Chondrocyte (in vitro differentiated cells): ENCODE data around the gene UGT1A1. TPM values are rescaled to one million over a fixed set of nuclear protein-coding genes. Genes with fewer than 3 reads are reported as not detected.

ENCODE experiments used
- DNase-seq: peaks from one replicate; pipeline ENCODE4 v3.0.0; 2021; ENCODE audit warnings: mixed read lengths, low spot score
- H3K27ac Mint-ChIP-seq: one replicate; pipeline ENCODE4 v1.8.0; 2021; ENCODE audit warnings: mild to moderate bottlenecking, moderate library complexity, mixed read lengths; ENCODE audit not compliant: unreplicated experiment
- H3K27me3 Mint-ChIP-seq: 2 replicates; pipeline ENCODE4 v1.8.0; 2021; ENCODE audit warnings: low read depth, mixed read lengths
- H3K36me3 Mint-ChIP-seq: 2 replicates; pipeline ENCODE4 v1.8.0; 2021; ENCODE audit warnings: low read depth, mixed read lengths
- H3K4me1 Mint-ChIP-seq: 2 replicates; pipeline ENCODE4 v1.8.0; 2021; ENCODE audit warnings: low read depth, mild to moderate bottlenecking, mixed read lengths
- H3K4me3 Mint-ChIP-seq: one replicate; pipeline ENCODE4 v1.8.0; 2021; ENCODE audit warnings: mild to moderate bottlenecking, moderate library complexity, mixed read lengths; ENCODE audit not compliant: unreplicated experiment
- H3K9me3 Mint-ChIP-seq: 2 replicates; pipeline ENCODE4 v1.8.0; 2021; ENCODE audit warnings: low read depth, mixed read lengths
- total RNA-seq: library from RNA; stranded (reverse); gene quantifications from 3 replicates; pipeline ENCODE4 v1.2.1, GENCODE V29; 2021
- TF ChIP-seq, protein P1 (sequence below): fragments of 200-600 bp; sonication (generic); IDR thresholded peaks from 2 replicates; pipeline ENCODE4 v1.5.0; 2021; ENCODE audit warnings: antibody characterized with exemption, mild to moderate bottlenecking, moderate library complexity

The UGT1A1 gene
- total RNA-seq, 1 donor from 2014 or later: not detected

- no peak overlapping the region for H3K4me3 Mint-ChIP-seq
- DNase-seq: no peak
- peaks cover 5% of the 10 kb centered on the region for H3K9me3 Mint-ChIP-seq
- H3K4me1 Mint-ChIP-seq: peaks cover 4% of the 10 kb centered on the region
- TF ChIP-seq, protein P1, sequence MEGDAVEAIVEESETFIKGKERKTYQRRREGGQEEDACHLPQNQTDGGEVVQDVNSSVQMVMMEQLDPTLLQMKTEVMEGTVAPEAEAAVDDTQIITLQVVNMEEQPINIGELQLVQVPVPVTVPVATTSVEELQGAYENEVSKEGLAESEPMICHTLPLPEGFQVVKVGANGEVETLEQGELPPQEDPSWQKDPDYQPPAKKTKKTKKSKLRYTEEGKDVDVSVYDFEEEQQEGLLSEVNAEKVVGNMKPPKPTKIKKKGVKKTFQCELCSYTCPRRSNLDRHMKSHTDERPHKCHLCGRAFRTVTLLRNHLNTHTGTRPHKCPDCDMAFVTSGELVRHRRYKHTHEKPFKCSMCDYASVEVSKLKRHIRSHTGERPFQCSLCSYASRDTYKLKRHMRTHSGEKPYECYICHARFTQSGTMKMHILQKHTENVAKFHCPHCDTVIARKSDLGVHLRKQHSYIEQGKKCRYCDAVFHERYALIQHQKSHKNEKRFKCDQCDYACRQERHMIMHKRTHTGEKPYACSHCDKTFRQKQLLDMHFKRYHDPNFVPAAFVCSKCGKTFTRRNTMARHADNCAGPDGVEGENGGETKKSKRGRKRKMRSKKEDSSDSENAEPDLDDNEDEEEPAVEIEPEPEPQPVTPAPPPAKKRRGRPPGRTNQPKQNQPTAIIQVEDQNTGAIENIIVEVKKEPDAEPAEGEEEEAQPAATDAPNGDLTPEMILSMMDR: no peak
- peaks cover 2% of the 10 kb centered on the region for H3K36me3 Mint-ChIP-seq
- no peak overlapping the region for H3K27ac Mint-ChIP-seq
- H3K27me3 Mint-ChIP-seq: peaks cover 11% of the 10 kb centered on the region
Measured at GRCh38 chr2:233798335-233799086, 38.4 kb downstream of the UGT1A1 start.

DNA sequence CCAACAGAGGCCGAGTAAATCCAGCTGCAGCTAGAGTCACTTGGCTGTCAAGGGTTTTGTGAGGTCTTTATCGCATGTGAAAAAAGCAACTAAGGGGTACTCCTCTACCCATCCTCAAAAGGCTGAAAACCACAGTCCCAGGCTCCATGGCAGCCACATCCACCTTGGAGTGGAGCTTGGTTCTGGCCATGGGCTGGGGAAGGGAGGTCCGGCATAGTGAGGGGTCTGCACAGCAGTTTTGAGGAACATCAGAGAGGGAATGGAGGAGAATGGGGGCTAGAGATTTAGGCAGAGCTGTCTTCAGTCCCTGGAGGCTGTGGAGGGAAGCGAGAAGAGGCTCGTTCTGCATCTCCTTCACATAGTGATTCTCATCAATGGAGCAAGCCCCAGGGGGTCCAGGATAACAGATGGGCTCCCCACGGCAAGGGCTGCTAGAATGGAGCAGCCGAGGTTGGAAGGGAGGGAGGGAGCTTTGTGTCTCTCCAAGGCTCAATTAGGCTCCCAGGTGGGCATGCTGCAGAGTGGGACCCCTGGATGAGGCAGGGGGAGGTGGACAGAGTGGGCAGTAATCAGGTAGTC lies 39.1 kb downstream of the UGT1A1 start:
- H3K4me3 Mint-ChIP-seq: no peak overlapping the region
- peaks cover 12% of the 10 kb centered on the region for H3K27me3 Mint-ChIP-seq
- peaks cover 2% of the 10 kb centered on the region for H3K36me3 Mint-ChIP-seq
- H3K27ac Mint-ChIP-seq: no peak overlapping the region
- peaks cover 4% of the 10 kb centered on the region for H3K4me1 Mint-ChIP-seq
- H3K9me3 Mint-ChIP-seq: peaks cover 5% of the 10 kb centered on the region
- TF ChIP-seq, protein P1: no peak
- DNase-seq: no peak

- TF ChIP-seq, protein P1: no peak
- H3K36me3 Mint-ChIP-seq: peaks cover 2% of the 10 kb centered on the region
- H3K4me3 Mint-ChIP-seq: no peak overlapping the region
- peaks cover 5% of the 10 kb centered on the region for H3K9me3 Mint-ChIP-seq
- no peak for DNase-seq
- peaks cover 4% of the 10 kb centered on the region for H3K4me1 Mint-ChIP-seq
- H3K27me3 Mint-ChIP-seq: peaks cover 17% of the 10 kb centered on the region
- no peak overlapping the region for H3K27ac Mint-ChIP-seq
Measured at GRCh38 chr2:233799716-233800115, 39.6 kb downstream of the UGT1A1 start.

GRCh38 chr2:233800208-233800607 lies 40.1 kb downstream of the UGT1A1 start:
- H3K4me1 Mint-ChIP-seq: peaks cover 4% of the 10 kb centered on the region
- DNase-seq: no peak
- no peak overlapping the region for H3K27ac Mint-ChIP-seq
- peaks cover 2% of the 10 kb centered on the region for H3K36me3 Mint-ChIP-seq
- peaks cover 21% of the 10 kb centered on the region for H3K27me3 Mint-ChIP-seq
- peaks cover 5% of the 10 kb centered on the region for H3K9me3 Mint-ChIP-seq
- TF ChIP-seq, protein P1: no peak
- H3K4me3 Mint-ChIP-seq: no peak overlapping the region

GRCh38 chr2:233801357-233802131 lies 41.5 kb downstream of the UGT1A1 start:
- peaks cover 25% of the 10 kb centered on the region for H3K27me3 Mint-ChIP-seq
- peaks cover 2% of the 10 kb centered on the region for H3K36me3 Mint-ChIP-seq
- no peak for DNase-seq
- H3K9me3 Mint-ChIP-seq: peaks cover 5% of the 10 kb centered on the region
- TF ChIP-seq, protein P1: no peak
- no peak overlapping the region for H3K27ac Mint-ChIP-seq
- no peak overlapping the region for H3K4me3 Mint-ChIP-seq
- peaks cover 4% of the 10 kb centered on the region for H3K4me1 Mint-ChIP-seq
